Astrocyte of the hippocampus (primary cell): Measurements from ENCODE around the gene PARM1.

Experiments
- DNase-seq: peaks from one replicate; pipeline ENCODE4 v3.0.0; 2011; ENCODE audit warnings: low read depth, low spot score

The PARM1 gene

GRCh38 chr4:75080888-75081287 is 148.0 kb downstream of the PARM1 start:
- DNase-seq, result no peak

DNA sequence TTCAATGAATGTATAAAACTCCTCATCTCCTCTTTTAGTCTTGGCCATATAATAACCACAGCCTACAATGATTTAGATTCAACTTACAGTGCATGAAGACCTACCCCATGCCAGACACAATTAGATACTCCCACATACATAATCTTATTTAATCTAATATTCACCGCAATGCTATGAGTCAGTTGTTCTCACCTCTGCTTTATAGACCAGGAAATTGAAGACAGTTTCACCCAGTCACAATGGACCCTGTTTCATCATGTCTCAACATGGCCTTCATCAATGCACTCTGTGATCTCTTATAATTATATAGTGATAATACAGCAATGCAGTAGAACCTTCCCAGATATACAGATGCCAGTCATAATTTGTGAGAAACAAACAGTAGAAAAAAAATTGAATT is 148.6 kb downstream of the PARM1 start:
- no peak for DNase-seq

DNA sequence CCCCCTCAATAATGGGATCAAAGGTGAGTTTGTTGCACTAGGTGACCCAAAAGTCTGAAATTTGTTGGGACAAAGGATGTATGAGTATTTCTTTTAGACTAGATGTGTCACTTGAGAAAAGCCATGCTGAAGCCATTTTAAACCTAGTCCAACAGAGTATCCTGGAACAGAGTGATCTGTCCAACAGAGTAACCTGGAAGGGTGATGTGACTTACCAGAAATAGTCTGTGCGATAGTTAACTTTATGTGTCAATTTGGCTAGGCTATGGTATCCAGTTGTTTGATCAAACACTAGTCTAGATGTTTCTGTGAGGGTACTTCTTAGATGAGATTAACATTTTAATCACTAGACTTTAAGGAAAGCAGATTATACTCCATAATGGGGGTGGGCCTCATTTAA is 154.5 kb downstream of the PARM1 start:
- no peak for DNase-seq

GRCh38 chr4:75087865-75088264 is 154.9 kb downstream of the PARM1 start:
- no peak for DNase-seq

DNA sequence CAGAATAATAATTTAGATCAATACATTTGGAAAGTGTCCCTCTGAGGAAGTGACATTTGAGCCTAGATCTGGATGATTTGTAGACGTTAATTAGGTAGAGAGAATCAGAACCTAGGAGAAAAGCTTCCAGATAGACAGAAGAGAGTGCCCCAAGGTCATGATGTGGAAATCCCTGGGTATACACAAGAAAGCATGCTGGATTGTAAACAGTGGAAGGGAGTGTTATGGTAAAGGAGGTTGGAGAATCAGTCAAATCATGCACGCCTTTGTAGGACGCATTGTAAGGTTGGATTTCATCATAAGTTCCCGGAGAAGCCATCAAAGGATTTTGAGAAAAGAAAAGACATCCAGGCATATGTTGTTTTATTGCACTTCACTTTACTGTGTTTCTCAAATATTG is 156.3 kb downstream of the PARM1 start:
- DNase-seq, result no peak

DNA sequence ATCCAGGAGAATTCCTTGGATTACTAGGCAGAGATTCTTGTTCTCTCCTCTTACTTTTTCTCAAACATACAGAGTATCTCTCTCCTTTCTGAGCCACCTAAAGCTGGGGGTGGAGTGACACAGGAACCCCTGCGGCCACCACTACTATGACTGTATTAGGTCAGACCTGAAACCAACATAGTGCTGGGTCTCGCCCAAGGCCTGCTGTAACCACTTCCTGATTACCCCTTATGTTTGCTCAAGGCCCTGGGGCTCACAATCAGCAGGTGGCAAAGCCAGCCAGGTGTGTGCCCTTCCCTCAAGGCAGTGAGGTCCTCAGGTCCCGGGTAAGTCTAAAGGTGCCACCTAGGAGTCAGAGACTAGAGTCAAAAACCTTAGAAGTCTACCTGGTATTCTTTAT is 166.4 kb downstream of the PARM1 start:
- no peak for DNase-seq
